HEK293 (cell line): ENCODE results near the gene CCNI.

ENCODE experiments used
- BCL11B ChIP-seq: fragments of 450-650 bp; formaldehyde crosslinking; IDR thresholded peaks from 2 replicates; pipeline ENCODE4 v1.5.1; 2016; ENCODE audit warnings: low read depth, missing biosample characterization, missing genetic modification characterization
- BCL6B ChIP-seq: fragments of 450-650 bp; formaldehyde crosslinking; IDR thresholded peaks from 2 replicates; pipeline ENCODE4 v1.5.1; 2017; ENCODE audit warnings: missing biosample characterization, missing genetic modification characterization
- HOXC10 ChIP-seq: sonication (generic); formaldehyde crosslinking; IDR thresholded peaks from 2 replicates; pipeline ENCODE4 v1.8.1; 2023; ENCODE audit warnings: mild to moderate bottlenecking, missing genetic modification reagents
- IKZF3 ChIP-seq: fragments of 450-650 bp; IDR thresholded peaks from 2 replicates; pipeline ENCODE4 v1.5.0; 2018; ENCODE audit warnings: missing biosample characterization, mild to moderate bottlenecking, missing genetic modification characterization, moderate library complexity
- KLF10 ChIP-seq: fragments of 450-650 bp; IDR thresholded peaks from 2 replicates; pipeline ENCODE4 v1.5.1; 2018; ENCODE audit warnings: missing biosample characterization, mild to moderate bottlenecking, missing genetic modification characterization
- MZF1 ChIP-seq: fragments of 450-650 bp; formaldehyde crosslinking; IDR thresholded peaks from 2 replicates; pipeline ENCODE4 v1.5.1; 2017; ENCODE audit warnings: missing biosample characterization, missing genetic modification characterization, borderline replicate concordance
- SCRT1 ChIP-seq: fragments of 450-650 bp; formaldehyde crosslinking; IDR thresholded peaks from 2 replicates; pipeline ENCODE4 v1.5.1; 2016; ENCODE audit warnings: missing biosample characterization, missing genetic modification characterization, borderline replicate concordance
- SP2 ChIP-seq: fragments of 450-650 bp; formaldehyde crosslinking; IDR thresholded peaks from 2 replicates; pipeline ENCODE4 v1.5.1; 2016; ENCODE audit warnings: missing biosample characterization, missing genetic modification characterization
- TCF7L2 ChIP-seq: IDR thresholded peaks from 2 replicates; pipeline ENCODE4 v1.6.1; 2011; ENCODE audit warnings: low read depth, mild to moderate bottlenecking, inconsistent platforms, low read length, moderate library complexity, borderline replicate concordance
- TRIM28 ChIP-seq: IDR thresholded peaks from 2 replicates; pipeline ENCODE4 v1.6.1; 2011; ENCODE audit warnings: low read length, control low read depth, borderline replicate concordance
- ZBTB11 ChIP-seq: fragments of 450-650 bp; formaldehyde crosslinking; conservative IDR thresholded peaks from 2 replicates; pipeline ENCODE4 v1.5.1; 2016; ENCODE audit warnings: low read depth, missing biosample characterization, missing genetic modification characterization
- ZBTB7A ChIP-seq: fragments of 450-650 bp; formaldehyde crosslinking; IDR thresholded peaks from 2 replicates; pipeline ENCODE4 v1.5.1; 2016; ENCODE audit warnings: low read depth, missing biosample characterization, missing genetic modification characterization
- ZFHX2 ChIP-seq: fragments of 450-650 bp; formaldehyde crosslinking; conservative IDR thresholded peaks from 2 replicates; pipeline ENCODE4 v1.5.1; 2016; ENCODE audit warnings: missing biosample characterization, missing genetic modification characterization
- ZNF10 ChIP-seq: fragments of 450-650 bp; formaldehyde crosslinking; IDR thresholded peaks from 2 replicates; pipeline ENCODE4 v1.5.1; 2017; ENCODE audit warnings: missing biosample characterization, missing genetic modification characterization
- ZNF121 ChIP-seq: fragments of 450-650 bp; formaldehyde crosslinking; IDR thresholded peaks from 2 replicates; pipeline ENCODE4 v1.5.1; 2016; ENCODE audit warnings: missing biosample characterization, missing genetic modification characterization
- ZNF140 ChIP-seq: fragments of 450-650 bp; formaldehyde crosslinking; IDR thresholded peaks from 2 replicates; pipeline ENCODE4 v1.5.1; 2016; ENCODE audit warnings: missing biosample characterization, missing genetic modification characterization
- ZNF169 ChIP-seq: fragments of 450-650 bp; formaldehyde crosslinking; IDR thresholded peaks from 2 replicates; pipeline ENCODE4 v1.5.1; 2016; ENCODE audit warnings: missing biosample characterization, missing genetic modification characterization
- ZNF174 ChIP-seq: fragments of 450-650 bp; formaldehyde crosslinking; IDR thresholded peaks from 2 replicates; pipeline ENCODE4 v1.5.0; 2017; ENCODE audit warnings: missing biosample characterization, mild to moderate bottlenecking, missing genetic modification characterization
- ZNF2 ChIP-seq: fragments of 450-650 bp; formaldehyde crosslinking; IDR thresholded peaks from 2 replicates; pipeline ENCODE4 v1.5.1; 2016; ENCODE audit warnings: missing biosample characterization, missing genetic modification characterization
- ZNF221 ChIP-seq: fragments of 450-650 bp; formaldehyde crosslinking; IDR thresholded peaks from 2 replicates; pipeline ENCODE4 v1.5.1; 2017; ENCODE audit warnings: missing biosample characterization, missing genetic modification characterization, borderline replicate concordance
- ZNF274 ChIP-seq, 2 experiments: fragments of 200-500 bp in 1 of 2; fragments of 450-650 bp in 1 of 2; sonication (Bioruptor generic) in 1 of 2; formaldehyde crosslinking in 1 of 2; IDR thresholded peaks; 2 replicates each; pipeline versions ENCODE4 v1.5.1 to v1.6.1; 2014 to 2016; ENCODE audit warnings: borderline replicate concordance in 1 of 2, inconsistent platforms in 1 of 2, low read length in 1 of 2, missing biosample characterization in 1 of 2, missing genetic modification characterization in 1 of 2
- ZNF311 ChIP-seq: fragments of 450-650 bp; formaldehyde crosslinking; IDR thresholded peaks from 2 replicates; pipeline ENCODE4 v1.5.1; 2017; ENCODE audit warnings: missing biosample characterization, missing genetic modification characterization, borderline replicate concordance
- ZNF324 ChIP-seq: fragments of 450-650 bp; formaldehyde crosslinking; IDR thresholded peaks from 2 replicates; pipeline ENCODE4 v1.5.1; 2016; ENCODE audit warnings: missing biosample characterization, missing genetic modification characterization
- ZNF335 ChIP-seq: fragments of 450-650 bp; formaldehyde crosslinking; conservative IDR thresholded peaks from 2 replicates; pipeline ENCODE4 v1.5.1; 2016; ENCODE audit warnings: missing biosample characterization, missing genetic modification characterization
- ZNF391 ChIP-seq: fragments of 450-650 bp; formaldehyde crosslinking; IDR thresholded peaks from 2 replicates; pipeline ENCODE4 v1.5.1; 2016; ENCODE audit warnings: low read depth, missing biosample characterization, missing genetic modification characterization, borderline replicate concordance
- ZNF513 ChIP-seq: fragments of 450-650 bp; IDR thresholded peaks from 2 replicates; pipeline ENCODE4 v1.5.1; 2018; ENCODE audit warnings: missing biosample characterization, missing genetic modification characterization
- ZNF558 ChIP-seq: fragments of 450-650 bp; formaldehyde crosslinking; IDR thresholded peaks from 2 replicates; pipeline ENCODE4 v1.5.1; 2016; ENCODE audit warnings: missing biosample characterization, missing genetic modification characterization
- ZNF596 ChIP-seq: fragments of 450-650 bp; IDR thresholded peaks from 2 replicates; pipeline ENCODE4 v1.5.0; 2018; ENCODE audit warnings: missing biosample characterization, mild to moderate bottlenecking, missing genetic modification characterization, moderate library complexity
- ZNF645 ChIP-seq: fragments of 450-650 bp; formaldehyde crosslinking; IDR thresholded peaks from 2 replicates; pipeline ENCODE4; 2016; ENCODE audit warnings: missing biosample characterization, missing genetic modification characterization
- ZSCAN18 ChIP-seq: fragments of 450-650 bp; formaldehyde crosslinking; IDR thresholded peaks from 2 replicates; pipeline ENCODE4 v1.5.1; 2016; ENCODE audit warnings: missing biosample characterization, missing genetic modification characterization

CCNI gene

GRCh38 chr4:77075869-77076799 lies at the start of gene CCNI (continued):
- TF ChIP-seq ZSCAN18 (peak; percentile 93; the same call in 1 of the 2 replicates), ZFHX2 (tag by site-specific recombination) (peak; percentile 99), SP2 (tag by site-specific recombination) (peak; percentile 81), ZNF311 (no peak), ZNF645 (tag by site-specific recombination) (peak; percentile 30; the same call in 1 of the 2 replicates), ZNF274 (IDR thresholded peaks at IDR 0.05; ENCODE audit: low read length) (no peak), ZNF274 (tag by site-specific recombination; IDR thresholded peaks at IDR 0.05; ENCODE audit: borderline replicate concordance) (no peak), ZNF10 (peak; percentile 68; the same call in 1 of the 2 replicates), ZBTB7A (peak; percentile 100), SCRT1 (peak; percentile 44; the same call in 1 of the 2 replicates), ZNF335 (tag by site-specific recombination) (peak; percentile 75), TRIM28 (peak; percentile 97), BCL11B (peak; percentile 100), TCF7L2 (no peak), HOXC10 (CRISPR knock-in tag) (no peak), ZNF558 (peak; percentile 91), ZNF324 (peak; percentile 99), ZNF2 (tag by site-specific recombination) (peak; percentile 98), ZNF169 (tag by site-specific recombination) (no peak), ZNF513 (peak; percentile 37; the same call in 1 of the 2 replicates), ZBTB11 (tag by site-specific recombination) (peak; percentile 62), BCL6B (peak; percentile 94), MZF1 (0 out of 2 replicates have a peak, but pooled peaks have one; percentile 62), ZNF596 (tag by site-specific recombination) (no peak), ZNF174 (tag by site-specific recombination) (0 out of 2 replicates have a peak, but pooled peaks have one; percentile 39), ZNF140 (tag by site-specific recombination) (no peak), IKZF3 (tag by site-specific recombination) (peak; percentile 74), ZNF121 (tag by site-specific recombination) (peak; percentile 35; the same call in 1 of the 2 replicates), ZNF221 (tag by site-specific recombination) (no peak), KLF10 (tag by site-specific recombination) (peak; percentile 95), ZNF391 (tag by site-specific recombination) (peak; percentile 95)
